Type B pancreatic cell (in vitro differentiated cells): ENCODE measurements around the gene HOXB4. TPM values are rescaled to one million over a fixed set of nuclear protein-coding genes. Genes with fewer than 3 reads are reported as not detected.

Experiments used
- DNase-seq: peaks from one replicate; pipeline ENCODE4 v3.0.0; 2021; ENCODE audit warnings: mixed read lengths; ENCODE audit not compliant: unreplicated experiment; ENCODE audit errors: extremely low spot score
- H3K27ac Mint-ChIP-seq: 2 replicates; pipeline ENCODE4 v1.8.0; 2021; ENCODE audit warnings: mild to moderate bottlenecking, mixed read lengths
- H3K27me3 Mint-ChIP-seq: 2 replicates; pipeline ENCODE4 v1.8.0; 2021; ENCODE audit warnings: mixed read lengths
- H3K36me3 Mint-ChIP-seq: 2 replicates; pipeline ENCODE4 v1.8.0; 2021; ENCODE audit warnings: mixed read lengths
- H3K4me1 Mint-ChIP-seq: one replicate; pipeline ENCODE4 v1.8.0; 2021; ENCODE audit warnings: mixed read lengths; ENCODE audit not compliant: unreplicated experiment
- H3K4me3 Mint-ChIP-seq: 2 replicates; pipeline ENCODE4 v1.8.0; 2021; ENCODE audit warnings: mild to moderate bottlenecking, mixed read lengths
- H3K9me3 Mint-ChIP-seq: 2 replicates; pipeline ENCODE4 v1.8.0; 2021; ENCODE audit warnings: mixed read lengths
- CTCF ChIP-seq: fragments of 200-600 bp; sonication (generic); conservative IDR thresholded peaks from 2 replicates; pipeline ENCODE4 v1.5.0; 2021; ENCODE audit warnings: antibody characterized with exemption, mild to moderate bottlenecking
- total RNA-seq: library from RNA; stranded (reverse); gene quantifications from 2 replicates; pipeline ENCODE4 v1.2.1, GENCODE V29; 2021; ENCODE audit warnings: low replicate concordance

HOXB4 gene
- total RNA-seq, 1 donor from 2014 or later, result 27.0 TPM

- H3K27me3 Mint-ChIP-seq, result peaks cover 90% of the 10 kb centered on the region
- peaks cover 16% of the 10 kb centered on the region for H3K4me1 Mint-ChIP-seq
- no peaks in the 10 kb centered on the region for H3K9me3 Mint-ChIP-seq
- DNase-seq, result no peak
- H3K36me3 Mint-ChIP-seq, result peaks cover 15% of the 10 kb centered on the region
- no peak for TF ChIP-seq CTCF
- peak overlapping the region; percentile 92 for H3K27ac Mint-ChIP-seq
- H3K4me3 Mint-ChIP-seq, result peak overlapping the region; percentile 92
Measured at GRCh38 chr17:48609033-48609432, 30.9 kb upstream of the HOXB4 start.

- no peak for DNase-seq
- Mint-ChIP-seq H3K27ac (peak overlapping the region; percentile 92), H3K4me3 (peak overlapping the region; percentile 92), H3K27me3 (peaks cover 90% of the 10 kb centered on the region), H3K36me3 (peaks cover 17% of the 10 kb centered on the region), H3K4me1 (peaks cover 16% of the 10 kb centered on the region), H3K9me3 (no peaks in the 10 kb centered on the region)
- no peak for TF ChIP-seq CTCF
Measured at GRCh38 chr17:48608494-48608834, 30.3 kb upstream of the HOXB4 start.

- Mint-ChIP-seq H3K9me3 (no peaks in the 10 kb centered on the region), H3K27ac (no peak overlapping the region), H3K4me3 (peak overlapping the region; percentile 21), H3K4me1 (peaks cover 11% of the 10 kb centered on the region), H3K36me3 (peaks cover 18% of the 10 kb centered on the region), H3K27me3 (peaks cover 92% of the 10 kb centered on the region)
- TF ChIP-seq CTCF, result no peak
- no peak for DNase-seq
Measured at GRCh38 chr17:48606892-48607614, 28.9 kb upstream of the HOXB4 start.

- H3K4me1 Mint-ChIP-seq, result peaks cover 11% of the 10 kb centered on the region
- no peak overlapping the region for H3K27ac Mint-ChIP-seq
- no peak for TF ChIP-seq CTCF
- H3K27me3 Mint-ChIP-seq, result peaks cover 93% of the 10 kb centered on the region
- peak overlapping the region; percentile 21 for H3K4me3 Mint-ChIP-seq
- no peaks in the 10 kb centered on the region for H3K9me3 Mint-ChIP-seq
- H3K36me3 Mint-ChIP-seq, result peaks cover 18% of the 10 kb centered on the region
- no peak for DNase-seq
Measured at GRCh38 chr17:48605991-48606891, 28.1 kb upstream of the HOXB4 start.

GRCh38 chr17:48605409-48605919, 27.3 kb upstream of the HOXB4 start:
- H3K27me3 Mint-ChIP-seq, result peaks cover 94% of the 10 kb centered on the region
- H3K4me3 Mint-ChIP-seq, result no peak overlapping the region
- peaks cover 9% of the 10 kb centered on the region for H3K4me1 Mint-ChIP-seq
- H3K9me3 Mint-ChIP-seq, result no peaks in the 10 kb centered on the region
- no peak for DNase-seq
- peaks cover 21% of the 10 kb centered on the region for H3K36me3 Mint-ChIP-seq
- no peak for TF ChIP-seq CTCF
- H3K27ac Mint-ChIP-seq, result no peak overlapping the region
